HG03064 (cell line): ENCODE results near the gene AP5Z1.
"Not testable (repeated sequence)": the region's sequence is repeated elsewhere in the genome, so short reads cannot be mapped to it uniquely, and the experiment has no call there.

Experiments used
- ATAC-seq: cut with Tn5 transposase; IDR thresholded peaks from one replicate; pipeline ENCODE4 v1.9.1; 2021; ENCODE audit warnings: low read depth; ENCODE audit not compliant: unreplicated experiment

Gene AP5Z1

GRCh38 chr7:4799508-4800268 is 24.3 kb downstream of the AP5Z1 start:
- ATAC-seq, result no peak

- no peak for ATAC-seq
Measured at GRCh38 chr7:4800487-4800886, 25.1 kb downstream of the AP5Z1 start.

GRCh38 chr7:4800926-4801838 is 25.8 kb downstream of the AP5Z1 start:
- ATAC-seq, result no peak

GRCh38 chr7:4801839-4802231 is 26.4 kb downstream of the AP5Z1 start:
- no peak for ATAC-seq

GRCh38 chr7:4802577-4802976 is 27.2 kb downstream of the AP5Z1 start:
- not testable (repeated sequence) for ATAC-seq

- no peak for ATAC-seq
Measured at GRCh38 chr7:4803397-4804241, 28.2 kb downstream of the AP5Z1 start.

GRCh38 chr7:4805110-4805983 is 29.9 kb downstream of the AP5Z1 start:
- no peak for ATAC-seq

GRCh38 chr7:4805984-4806300 is 30.5 kb downstream of the AP5Z1 start:
- ATAC-seq, result no peak

- no peak for ATAC-seq
Measured at GRCh38 chr7:4806983-4807597, 31.7 kb downstream of the AP5Z1 start.

- no peak for ATAC-seq
Measured at GRCh38 chr7:4807598-4808016, 32.2 kb downstream of the AP5Z1 start.

- ATAC-seq, result no peak
Measured at GRCh38 chr7:4808026-4808425, 32.6 kb downstream of the AP5Z1 start.

GRCh38 chr7:4808565-4808964 is 33.1 kb downstream of the AP5Z1 start:
- no peak for ATAC-seq

GRCh38 chr7:4809091-4809591 is 33.7 kb downstream of the AP5Z1 start:
- ATAC-seq, result no peak

GRCh38 chr7:4809666-4810065 is 34.2 kb downstream of the AP5Z1 start:
- no peak for ATAC-seq

- no peak for ATAC-seq
Measured at GRCh38 chr7:4814433-4814832, 39.0 kb downstream of the AP5Z1 start.

- ATAC-seq, result no peak
Measured at GRCh38 chr7:4815121-4815520, 39.7 kb downstream of the AP5Z1 start.

GRCh38 chr7:4815609-4816418 is 40.4 kb downstream of the AP5Z1 start:
- ATAC-seq, result no peak

GRCh38 chr7:4816419-4817080 is 41.1 kb downstream of the AP5Z1 start:
- no peak for ATAC-seq
